Esophagus squamous epithelium (tissue), 4 donors: Measurements from ENCODE around the gene MYBPC2.

Source experiments
- CTCF ChIP-seq, 6 experiments: fragments of 450-650 bp in 4 of 6; fragments of 200-600 bp in 2 of 6; sonication (generic) in 2 of 6; IDR thresholded peaks; one replicate each; pipeline ENCODE4 v1.5.1; 2016 to 2019; ENCODE audit warnings: antibody characterized with exemption in 6 of 6, mild to moderate bottlenecking in 4 of 6, moderate library complexity in 4 of 6
- POLR2A ChIP-seq, 4 donors: fragments of 450-650 bp; IDR thresholded peaks; one replicate each; pipeline ENCODE4 v1.6.1; 2017; ENCODE audit warnings: antibody characterized with exemption in 4 of 4, mild to moderate bottlenecking in 4 of 4, moderate library complexity in 3 of 4

DNA sequence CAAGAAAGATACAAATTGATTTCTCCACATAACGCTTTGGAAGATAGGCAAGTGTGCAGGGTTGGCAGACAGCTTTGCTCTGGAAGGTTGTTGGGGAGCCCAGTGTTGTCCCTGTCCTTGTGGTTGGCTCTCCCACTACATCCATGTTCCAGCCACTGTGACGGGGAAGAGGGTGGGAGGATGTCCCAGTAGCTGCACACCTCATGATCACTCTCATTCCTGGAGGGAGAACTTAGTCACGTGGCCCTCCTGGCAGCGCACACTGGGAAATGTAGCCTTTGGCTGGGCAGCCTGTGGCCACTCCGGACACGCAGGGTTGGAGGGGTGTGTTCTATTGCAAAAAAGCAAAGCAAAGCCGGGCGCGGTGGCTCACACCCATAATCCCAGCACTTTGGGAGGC lies 38.7 kb upstream of the MYBPC2 start:
- TF ChIP-seq CTCF (IDR thresholded peaks at IDR 0.05) (no peak), POLR2A (IDR thresholded peaks at IDR 0.05) (no peak)
